ENCODE measurements around the gene CACNA1C.

The CACNA1C gene

DNA sequence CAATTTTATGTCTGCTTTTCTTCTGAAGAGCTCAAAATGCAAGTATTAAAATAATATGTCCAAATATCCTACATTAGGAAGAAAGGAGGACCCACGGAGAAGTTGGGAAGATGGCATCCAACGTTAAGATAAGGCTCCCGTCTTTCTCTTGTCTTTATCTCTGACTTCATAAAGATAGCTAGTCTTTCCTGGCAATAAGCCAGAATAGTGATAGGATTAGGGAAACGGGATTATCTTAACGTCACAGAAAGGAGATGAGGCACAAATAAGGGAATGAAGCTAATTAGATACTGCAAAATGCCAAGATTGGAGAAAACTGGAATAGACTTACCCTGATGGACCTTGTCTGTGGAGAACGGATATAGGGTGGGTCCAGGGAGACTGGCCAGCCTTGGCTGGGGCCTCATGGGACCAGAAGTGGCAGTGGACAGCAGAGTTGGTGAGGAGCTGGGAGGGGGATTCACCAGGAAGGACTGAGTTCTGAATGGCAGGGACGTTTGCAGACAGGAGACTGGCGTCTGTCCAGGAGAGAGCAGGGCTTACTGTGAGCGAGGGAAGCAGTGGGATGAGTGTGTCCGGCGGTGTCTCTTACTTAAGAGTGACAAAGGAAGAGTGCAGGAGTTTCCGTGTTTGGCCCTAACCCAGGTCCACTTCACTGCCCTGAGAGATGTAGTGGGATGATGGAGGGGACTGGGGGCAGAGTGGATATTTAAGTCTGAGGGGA, 119.9 kb downstream of the CACNA1C start:
- no peak for DNase-seq

DNA sequence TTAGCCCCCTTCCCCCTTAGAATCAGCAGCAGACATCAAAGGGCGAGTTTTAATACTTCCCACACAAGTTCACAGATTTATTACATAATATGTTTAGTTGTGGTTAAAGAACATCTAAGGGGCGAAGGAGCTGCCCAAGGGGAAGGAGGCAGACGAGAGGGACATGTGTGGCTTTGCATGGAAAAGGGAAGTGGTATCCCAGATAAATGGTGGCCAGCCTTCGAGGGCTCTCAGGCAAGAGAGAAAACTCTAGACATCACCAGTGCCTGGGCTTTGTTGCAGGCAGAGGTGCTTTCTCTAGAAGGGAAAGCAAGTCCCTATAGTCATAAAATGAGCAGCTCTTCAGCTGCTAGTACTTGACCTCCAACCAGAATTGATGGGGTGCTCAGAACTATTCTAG, 121.2 kb downstream of the CACNA1C start:
- DNase-seq = no peak

DNA sequence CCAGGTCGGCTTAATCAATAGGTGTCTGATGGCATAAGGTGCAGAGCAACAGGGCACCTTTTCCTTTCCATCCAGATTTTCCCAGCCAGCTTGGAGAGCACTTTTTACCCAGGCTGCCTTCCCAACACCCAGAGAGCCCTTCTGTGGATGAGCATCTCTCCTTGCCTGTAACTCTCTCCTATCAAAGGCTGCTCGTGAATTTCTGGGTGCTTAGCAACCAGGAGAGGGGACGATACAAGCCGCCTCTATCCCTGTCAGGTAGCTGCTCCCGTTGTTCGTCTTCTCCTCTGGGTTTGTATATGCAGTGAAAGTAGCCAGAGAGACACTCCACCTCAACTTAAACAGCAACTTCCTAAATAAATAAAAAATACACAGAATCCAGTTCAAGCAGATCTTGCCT, 124.2 kb downstream of the CACNA1C start:
- no peak for DNase-seq

DNA sequence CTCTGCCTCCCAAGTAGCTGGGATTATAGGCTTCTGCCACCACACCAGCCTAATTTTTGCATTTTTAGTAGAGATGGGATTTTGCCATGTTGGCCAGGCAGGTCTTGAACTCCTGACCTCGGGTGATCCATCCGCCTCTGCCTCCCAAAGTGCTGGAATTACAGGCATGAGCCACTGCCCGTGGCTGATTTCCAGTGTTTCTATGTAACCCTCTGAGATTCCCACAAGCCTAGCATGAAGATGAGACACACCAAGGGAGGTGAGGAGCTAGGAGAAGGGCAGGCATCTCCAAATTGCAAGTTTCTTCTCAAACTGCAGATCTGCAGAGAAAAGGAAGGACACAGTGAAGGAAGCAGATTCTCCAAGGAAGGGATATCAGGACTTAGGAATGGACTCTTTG, 125.0 kb downstream of the CACNA1C start:
- DNase-seq = peak; percentile 35

DNA sequence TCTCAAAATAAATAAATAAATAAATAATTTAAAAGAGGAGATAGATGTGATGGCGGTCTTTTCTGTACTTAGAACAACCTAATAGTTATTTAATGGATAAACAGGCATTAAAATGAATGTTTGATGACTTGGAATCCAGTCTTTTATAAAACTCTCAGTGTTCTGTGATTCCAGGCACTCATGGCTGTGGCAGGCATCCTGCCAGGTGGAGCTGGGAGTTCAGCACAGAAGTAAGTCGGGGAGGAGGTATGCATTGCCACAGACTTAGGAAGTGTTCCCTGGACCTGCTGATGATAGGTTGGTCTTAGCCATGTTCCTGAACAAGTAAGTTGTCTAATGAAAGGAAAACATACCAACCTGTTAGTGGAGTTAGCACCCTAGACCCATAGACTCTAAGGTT, 126.3 kb downstream of the CACNA1C start:
- no peak for DNase-seq

DNA sequence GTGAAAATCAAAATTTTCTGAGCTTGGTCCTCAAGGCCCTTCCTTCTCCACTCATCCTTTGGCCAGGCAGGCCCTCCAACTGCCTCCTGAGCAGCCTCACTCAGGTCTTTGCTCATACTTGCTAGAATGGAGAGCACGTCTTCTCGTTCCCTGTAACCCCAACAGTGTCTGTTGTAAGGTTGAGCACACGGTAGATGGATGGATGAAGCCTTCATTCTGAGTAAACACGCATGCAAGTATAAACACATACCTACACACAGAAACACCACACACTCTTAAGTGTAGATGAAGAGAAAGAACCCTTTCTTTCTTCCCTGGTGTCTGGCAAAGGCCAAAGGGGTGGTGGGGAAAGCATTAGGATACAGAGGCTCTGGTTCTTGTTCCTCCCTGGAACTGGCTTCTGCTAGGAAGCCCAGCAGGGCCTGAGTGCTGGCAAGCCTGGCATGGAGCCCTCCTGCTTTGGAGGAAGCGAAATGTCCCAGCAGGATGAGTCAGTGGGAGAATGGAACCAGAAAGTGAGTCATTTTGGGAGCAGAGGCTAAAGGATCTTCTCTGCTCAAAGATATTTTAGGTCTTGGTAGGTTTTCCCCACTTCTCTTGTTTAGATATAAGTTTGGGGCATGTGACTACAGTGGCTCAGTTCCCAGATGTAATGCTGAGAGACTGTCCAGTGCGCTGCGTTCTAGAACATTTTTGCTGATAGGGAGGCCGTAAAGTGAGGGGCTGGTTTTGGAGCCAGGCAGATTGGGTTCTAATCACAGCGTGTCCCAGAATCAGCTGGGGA, 127.4 kb downstream of the CACNA1C start:
- peak; percentile 96 for DNase-seq

DNA sequence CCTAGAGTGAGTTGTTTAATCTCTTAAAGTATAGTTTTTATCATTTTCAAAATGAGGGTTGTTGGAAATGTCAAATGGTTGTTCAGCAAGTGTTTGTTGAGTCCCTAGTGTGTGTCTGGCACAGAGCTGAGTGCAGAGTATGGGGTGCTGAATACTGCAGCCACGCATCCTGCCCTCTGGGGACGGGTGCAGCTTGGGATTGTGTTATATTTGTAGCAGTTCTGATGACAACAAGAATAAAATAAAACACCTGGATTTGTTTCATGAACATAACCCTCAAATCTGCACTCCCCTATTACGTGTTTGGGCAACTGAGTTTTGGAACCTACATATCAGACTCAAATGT, 127.9 kb downstream of the CACNA1C start:
- DNase-seq = no peak

DNA sequence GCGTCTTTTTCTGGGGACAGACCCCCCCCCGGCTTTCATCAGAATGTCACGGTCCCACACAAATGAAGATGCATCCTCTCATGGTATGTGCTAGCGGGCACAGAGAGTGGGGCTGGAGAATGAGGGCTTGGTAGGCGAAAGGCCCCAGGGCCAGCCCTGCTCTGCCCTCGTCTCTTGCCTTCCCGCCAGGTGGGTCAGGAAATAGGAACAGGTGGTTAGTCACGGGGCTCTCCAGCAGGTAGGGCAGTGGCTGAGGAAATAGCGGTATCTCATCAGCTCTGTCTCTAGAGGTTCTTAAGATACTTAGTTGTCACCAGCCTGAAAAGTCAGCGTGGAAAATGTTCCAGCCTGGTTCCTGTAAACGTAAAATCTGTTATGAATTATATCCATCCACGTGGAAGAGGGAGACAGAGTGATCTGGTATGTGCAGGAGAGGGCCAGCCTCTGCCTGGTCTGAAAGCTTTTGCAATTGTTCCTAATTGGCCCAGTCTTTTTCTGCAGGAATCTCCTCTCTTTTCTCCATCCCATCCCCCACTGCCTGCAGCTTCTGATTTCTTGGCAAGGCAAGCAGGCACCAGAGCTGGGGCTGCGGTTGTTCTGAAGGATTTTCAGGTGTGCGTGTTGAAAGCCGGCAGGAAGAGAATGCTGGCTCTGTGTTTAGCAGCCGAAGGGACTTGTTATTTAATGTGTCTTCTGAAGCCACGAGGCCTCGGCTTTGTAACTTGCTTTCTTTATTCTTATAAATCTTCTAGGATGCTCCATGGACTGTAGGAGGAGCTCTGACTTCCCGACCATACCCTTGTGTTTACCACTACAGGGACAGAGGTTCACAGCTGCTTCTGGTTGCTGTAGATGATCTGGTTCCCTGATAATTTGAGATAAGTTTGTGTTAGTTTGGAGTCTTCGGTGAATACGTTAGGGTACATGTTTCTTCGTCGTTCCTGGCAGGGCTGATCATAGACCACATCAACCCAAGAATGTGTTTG, 131.1 kb downstream of the CACNA1C start:
- DNase-seq = peak; percentile 73

DNA sequence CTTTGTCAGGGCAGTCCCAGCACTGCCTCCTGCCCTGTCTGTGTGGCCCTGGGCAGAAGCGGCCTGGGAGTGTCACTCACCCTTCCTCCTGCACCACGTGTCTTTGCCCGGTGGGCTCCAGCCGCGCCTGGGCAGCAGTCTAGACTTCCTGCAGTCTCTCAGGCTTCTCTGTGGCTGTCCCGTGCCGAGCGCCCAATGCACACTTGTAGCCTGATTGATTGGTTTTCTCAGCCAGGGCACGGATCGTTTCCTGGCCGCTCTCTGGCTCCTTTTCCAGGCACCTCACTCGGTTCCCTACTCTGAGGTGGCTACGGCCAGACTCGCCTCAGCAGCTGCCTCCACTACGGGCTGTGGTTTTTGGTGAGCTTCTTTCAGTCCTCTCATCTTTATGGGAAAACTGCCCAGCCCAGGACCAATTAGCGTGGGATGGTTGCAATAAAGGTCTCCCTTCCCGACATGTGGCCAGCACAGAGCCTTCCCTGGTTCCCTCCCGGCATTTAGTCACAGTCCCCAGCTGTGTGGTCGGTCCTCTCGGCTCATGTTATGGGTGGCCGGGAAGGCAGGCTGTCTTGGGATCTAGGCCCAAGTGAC, 133.1 kb downstream of the CACNA1C start:
- DNase-seq = no peak

DNA sequence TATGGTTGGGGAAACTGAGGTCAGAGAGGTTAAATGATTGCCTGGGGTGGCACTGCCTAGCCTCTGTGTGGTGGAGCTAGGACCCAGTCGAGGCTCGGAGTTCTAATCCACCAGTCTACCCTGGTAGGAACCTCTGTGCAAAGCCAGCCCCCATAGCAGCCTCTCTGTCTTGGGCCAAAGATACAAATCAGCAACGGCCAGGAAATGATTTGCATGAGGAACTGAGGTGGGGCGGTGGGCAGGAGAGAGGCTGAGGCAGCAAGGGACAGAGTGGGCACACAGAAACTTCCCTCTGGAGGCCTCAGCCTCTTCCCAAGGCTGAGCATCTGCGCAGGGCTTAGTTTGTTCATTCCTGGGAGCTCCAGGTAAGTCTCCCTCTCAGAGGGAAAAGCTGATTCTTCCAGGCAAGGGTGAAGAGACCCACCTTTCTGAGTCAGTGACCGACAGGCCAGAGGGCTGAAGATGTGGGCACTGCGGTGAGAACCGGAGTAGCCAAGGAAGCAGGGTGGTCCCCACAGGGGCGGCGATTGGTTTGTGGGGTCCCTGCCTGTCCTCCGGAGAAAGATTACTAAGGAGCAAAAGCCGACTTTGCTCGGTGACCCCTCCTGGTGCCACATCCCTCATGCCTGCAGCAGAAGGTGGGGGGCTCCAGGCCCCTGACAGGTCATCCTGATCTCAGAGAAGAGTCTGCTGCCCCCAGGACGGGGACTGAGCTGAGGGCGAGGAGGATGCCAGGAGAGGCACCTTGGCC, 134.6 kb downstream of the CACNA1C start:
- no peak for DNase-seq

DNA sequence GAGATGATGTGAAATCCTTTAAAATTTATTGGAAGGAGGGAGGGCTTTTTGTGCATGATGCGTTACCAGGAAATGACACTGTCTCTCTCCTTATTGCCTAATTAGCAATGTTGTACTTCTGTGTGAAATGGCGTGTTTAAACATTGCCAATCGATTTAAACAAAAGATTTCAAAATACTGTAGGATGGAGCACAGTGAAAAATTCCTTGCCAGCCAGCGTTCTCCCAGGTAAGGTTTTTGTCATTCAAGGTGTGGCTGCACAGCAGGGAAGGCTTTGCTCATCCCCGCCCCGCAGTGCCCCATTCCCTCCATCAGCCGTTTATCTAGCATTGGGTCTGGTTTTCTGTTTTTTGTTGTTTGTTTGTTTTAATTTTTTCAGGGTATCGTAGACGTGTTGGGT, 137.3 kb downstream of the CACNA1C start:
- DNase-seq = no peak

DNA sequence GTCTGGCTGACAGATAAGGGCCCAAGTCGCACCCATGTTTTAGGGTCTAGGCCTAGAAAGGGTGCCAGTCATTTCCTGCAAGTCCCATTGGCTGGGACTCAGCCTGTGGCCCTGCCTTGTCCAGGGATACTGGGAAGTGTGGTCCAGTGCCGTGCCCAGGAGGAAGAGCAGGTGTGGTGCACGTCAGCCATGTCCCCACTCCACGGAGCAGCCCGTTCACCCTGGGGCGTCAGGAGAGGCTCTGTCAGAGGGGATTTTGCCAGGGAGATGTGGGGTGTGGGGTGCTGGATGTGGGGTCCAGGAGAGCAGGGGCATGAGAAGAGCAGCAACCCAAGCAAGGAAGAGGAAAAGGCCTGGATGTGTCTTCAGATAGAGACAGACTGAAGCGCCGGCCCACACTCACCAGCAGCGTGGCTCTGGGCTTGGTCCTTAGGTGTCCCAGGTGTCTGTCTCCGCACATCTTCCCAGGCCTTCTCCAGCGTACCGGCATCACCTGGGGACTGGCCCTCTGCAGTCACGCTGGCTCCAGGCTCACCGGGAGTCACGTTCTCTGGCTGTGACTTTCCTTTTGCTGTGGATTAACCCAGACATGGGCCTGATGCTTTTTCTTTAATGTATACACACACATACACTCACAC, 138.2 kb downstream of the CACNA1C start:
- DNase-seq = no peak

DNA sequence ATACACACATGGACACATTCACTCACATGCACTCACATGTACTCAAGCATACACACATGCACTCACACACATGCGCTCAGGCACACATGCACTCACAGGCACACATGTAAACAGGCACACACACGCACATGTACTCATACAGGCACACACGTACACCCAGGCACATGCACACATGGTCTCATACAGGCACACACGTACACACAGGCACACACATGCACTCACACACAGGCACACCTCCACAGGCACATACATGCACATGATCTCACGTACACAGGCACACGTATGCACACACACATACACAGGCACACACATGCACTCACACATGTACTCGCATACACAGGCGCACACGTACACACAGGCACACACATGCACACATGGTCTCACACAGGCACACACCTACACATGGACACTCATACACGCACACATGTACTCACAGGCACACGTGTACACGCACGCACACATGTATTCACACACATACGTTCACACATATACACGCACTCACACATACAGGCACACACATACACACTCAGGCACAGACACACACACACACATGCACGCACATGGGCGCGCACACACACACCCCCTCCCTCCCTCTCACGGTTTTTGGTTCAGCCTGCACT, 138.9 kb downstream of the CACNA1C start:
- DNase-seq = no peak

DNA sequence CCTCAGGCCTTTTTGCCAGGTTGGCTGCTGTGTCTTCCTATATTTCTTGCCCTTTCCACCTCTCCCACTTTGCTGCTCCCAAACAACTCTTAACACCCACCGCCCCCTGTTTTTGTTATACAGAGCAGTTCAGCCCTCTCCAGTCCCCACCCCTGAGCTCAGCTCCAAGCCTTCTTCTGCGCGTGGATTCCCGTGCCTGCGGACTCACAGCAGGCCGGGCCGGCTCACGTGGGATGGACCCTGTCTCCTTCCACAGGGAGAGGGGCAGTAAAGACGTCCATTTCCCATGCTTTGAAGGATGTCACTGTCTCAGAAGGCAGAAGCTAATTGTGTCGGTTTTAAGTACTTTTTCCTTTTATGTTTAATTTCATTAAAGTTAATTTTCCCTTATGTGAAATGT, 139.4 kb downstream of the CACNA1C start:
- no peak for DNase-seq

DNA sequence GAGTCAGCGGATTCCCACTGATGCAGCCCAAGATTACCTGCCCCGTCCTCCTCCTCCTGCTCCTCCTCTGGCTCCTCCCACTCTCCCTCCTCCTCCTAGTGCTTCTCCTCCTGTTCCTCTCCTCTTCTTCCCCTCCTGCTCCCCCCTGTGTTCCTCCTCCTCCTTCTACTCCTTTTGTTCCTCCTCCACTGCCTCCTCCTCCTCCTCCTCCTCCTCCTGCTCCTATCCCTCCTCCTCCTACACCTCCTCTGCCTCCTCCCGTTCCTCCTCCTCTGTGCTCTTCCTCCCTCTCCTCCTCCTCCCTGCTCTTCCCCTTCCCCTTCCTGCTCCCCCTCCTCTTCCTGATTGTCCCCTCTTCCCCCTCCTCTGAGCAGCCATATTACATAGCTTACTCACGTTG, 141.3 kb downstream of the CACNA1C start:
- DNase-seq = no peak

DNA sequence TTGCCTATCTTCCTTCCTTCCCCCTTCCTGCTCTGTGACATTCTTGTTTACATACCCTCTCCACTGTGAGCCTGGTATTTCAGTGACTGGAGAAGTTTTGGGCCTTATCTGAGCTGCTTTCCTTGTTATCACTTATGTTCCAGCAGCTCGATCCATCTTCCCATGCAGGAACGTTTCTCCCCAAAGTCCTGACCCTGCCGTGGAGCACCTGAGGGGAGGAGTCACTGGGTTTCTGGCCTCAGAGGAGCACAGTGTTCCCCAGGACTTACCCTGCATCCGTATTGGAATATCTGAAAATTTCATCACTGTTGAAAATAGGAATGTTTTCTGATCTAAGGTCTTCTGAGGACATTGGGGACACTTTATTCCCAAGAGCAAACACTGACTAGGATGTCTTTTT, 141.8 kb downstream of the CACNA1C start:
- DNase-seq = no peak

DNA sequence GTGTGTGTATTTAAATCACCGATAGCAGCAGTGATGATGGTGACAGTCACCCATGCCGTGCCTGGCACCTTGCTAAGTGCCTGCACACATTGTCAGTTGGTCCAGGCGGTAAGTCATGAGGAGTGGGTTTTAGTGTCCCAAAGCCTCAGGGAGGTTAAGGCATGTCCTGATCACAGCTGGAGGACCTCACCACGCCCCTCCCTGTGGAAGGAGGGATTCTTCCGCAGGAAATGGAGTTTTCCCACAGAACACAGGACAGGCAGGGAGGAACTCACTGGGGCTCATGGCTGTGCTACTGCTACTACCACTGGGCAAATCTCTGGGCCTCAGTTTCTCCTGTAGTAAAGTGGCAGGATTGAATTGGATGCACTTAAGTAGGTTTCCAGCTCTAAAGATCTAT, 142.3 kb downstream of the CACNA1C start:
- no peak for DNase-seq

DNA sequence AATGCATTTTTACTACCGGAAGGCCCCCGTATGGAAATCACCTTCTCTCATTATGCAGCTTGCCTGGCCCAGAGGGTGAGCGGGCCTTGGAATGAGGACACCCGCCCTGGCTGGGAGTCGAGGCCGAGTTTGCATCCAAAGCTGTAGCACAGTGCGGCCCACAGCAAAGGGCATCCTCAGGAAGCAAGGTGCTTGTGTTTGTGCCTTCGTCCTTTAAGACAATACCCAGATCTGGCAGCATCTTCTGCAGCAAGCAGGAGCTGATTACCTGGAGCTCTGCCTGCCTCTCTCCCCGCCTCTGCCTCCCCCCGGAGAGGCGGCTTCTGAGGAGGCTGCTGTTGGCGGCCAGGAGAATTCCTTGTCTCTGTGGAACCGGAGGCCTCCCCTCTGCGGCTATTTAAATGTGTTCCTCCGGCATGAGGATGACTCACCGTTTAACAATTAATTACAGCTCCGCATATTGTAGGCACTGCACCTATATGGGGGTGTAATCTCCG, 145.3 kb downstream of the CACNA1C start:
- peak; percentile 78 for DNase-seq

DNA sequence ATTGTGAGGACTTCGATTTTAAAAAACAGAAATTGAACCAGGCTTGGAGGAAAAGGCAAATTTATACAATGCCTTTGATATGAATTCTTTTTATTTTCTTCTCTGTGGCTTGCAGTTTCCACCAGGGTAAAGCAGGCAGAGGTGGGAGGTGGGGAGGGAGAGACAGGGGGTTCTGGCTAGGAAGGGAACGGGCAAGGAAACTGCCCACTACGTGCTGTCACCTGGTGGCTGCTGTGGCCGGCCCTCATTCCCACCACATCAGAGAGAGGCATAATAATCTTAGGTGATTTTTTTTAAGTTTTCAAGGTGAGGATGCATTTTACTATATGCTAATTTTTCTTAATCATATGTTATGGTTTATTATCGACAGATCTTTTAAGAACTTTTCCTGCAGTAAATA, 145.8 kb downstream of the CACNA1C start:
- no peak for DNase-seq

DNA sequence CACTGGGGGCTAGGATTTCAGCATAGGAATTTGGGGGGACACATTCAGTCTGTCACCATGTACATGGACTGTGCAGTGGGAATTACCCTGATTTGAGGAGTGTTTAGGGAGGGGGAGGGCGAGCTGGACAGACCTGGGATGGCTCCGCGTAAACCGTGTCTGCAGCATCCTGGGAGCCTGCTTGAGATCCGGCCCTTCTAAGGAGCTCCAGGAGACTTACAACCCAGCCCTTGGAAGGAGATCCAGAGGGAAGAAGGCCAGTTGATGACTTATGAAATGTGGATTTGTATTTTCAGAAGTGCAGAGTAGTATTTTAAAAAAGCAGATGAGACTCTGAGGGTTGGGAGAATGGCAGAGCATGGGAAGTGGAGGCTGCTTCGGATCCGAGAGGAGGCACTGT, 153.2 kb downstream of the CACNA1C start:
- no peak for DNase-seq
